ENCODE measurements around the gene LAMTOR4.
"Not testable (repeated sequence)": the region's sequence is repeated elsewhere in the genome, so short reads cannot be mapped to it uniquely, and the experiment has no call there.

Gene LAMTOR4

DNA sequence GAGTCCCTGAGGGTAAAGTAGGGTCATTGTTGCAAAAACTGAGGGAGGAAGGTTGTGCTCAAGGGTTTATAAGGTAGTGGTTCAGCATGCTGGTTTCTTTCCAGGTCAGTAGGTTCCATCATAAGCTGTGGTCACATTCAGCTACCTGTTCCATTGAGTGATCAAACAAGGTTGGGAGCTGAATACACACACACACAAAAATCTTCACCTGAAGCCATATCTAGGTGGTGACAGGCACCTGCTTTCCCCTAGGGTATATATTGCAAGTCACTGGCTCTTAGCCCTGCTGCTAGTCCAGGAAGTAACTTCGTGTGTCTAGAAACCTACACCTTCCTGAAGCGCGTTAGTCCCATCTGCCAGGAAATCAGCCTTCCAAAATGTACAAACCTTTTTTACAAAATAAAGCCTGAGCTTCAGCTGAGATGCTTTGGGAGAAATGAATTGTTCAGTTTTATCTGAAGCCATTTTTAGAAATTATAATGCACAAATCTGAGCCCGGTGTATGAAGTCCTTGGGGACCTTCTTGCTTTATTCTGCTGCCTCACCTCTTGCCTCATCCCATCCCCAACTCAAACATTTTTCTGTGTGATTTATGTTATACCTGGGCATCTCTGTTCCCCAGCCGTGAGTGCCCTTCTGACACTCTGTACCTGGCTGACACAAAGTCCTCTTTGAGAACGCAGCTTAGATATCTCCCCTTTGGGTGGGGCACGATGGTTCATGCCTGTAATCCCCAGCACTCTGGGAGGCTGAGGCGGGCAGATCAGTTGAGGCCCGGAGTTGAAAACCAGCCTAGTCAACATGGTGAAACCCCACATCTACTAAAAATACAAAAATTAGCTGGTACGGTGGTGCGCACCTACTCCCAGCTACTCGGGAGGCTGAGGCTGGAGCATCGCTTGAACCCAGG lies 10.6 kb upstream of the LAMTOR4 start:
- Histone ChIP-seq H3K9me3 (no peaks in the 10 kb centered on the region), H3K4me3 (no peak overlapping the region), H3K27ac (no peak overlapping the region), H3K36me3 (no peaks in the 10 kb centered on the region), H3K4me1 (no peaks in the 10 kb centered on the region), H3K27me3 (peaks cover 0 to 8% of the 10 kb centered on the region in 2 donors)
- TF ChIP-seq, protein P1, sequence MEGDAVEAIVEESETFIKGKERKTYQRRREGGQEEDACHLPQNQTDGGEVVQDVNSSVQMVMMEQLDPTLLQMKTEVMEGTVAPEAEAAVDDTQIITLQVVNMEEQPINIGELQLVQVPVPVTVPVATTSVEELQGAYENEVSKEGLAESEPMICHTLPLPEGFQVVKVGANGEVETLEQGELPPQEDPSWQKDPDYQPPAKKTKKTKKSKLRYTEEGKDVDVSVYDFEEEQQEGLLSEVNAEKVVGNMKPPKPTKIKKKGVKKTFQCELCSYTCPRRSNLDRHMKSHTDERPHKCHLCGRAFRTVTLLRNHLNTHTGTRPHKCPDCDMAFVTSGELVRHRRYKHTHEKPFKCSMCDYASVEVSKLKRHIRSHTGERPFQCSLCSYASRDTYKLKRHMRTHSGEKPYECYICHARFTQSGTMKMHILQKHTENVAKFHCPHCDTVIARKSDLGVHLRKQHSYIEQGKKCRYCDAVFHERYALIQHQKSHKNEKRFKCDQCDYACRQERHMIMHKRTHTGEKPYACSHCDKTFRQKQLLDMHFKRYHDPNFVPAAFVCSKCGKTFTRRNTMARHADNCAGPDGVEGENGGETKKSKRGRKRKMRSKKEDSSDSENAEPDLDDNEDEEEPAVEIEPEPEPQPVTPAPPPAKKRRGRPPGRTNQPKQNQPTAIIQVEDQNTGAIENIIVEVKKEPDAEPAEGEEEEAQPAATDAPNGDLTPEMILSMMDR (IDR thresholded peaks at IDR 0.05) = no peak
- intact Hi-C loops (cut with DNase I; ENCODE audit: low total_unique reads) = loop anchor here (5.0 kb wide), 1 partner anchor 79 kb away; the partner anchor contains the start of gene PVRIG
- no peak for DNase-seq

DNA sequence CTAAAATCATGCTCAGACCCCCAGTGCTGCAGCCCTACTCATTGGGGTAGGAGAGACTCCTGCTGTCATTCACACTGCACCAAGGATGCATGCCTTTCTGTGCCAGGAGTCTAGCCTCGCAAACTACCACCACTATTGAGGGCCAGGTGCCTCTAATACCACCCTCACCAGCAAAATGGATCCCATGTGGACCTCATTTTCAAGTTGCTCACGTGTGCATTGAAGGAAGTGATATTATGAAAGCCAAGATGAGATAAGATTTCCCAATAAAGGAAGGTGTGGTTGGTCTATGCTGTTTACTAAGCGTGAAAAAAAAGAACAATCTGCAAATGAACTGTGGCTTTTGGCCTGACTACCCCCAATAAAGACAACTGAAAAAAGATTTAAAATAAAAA lies 7.2 kb upstream of the LAMTOR4 start:
- TF ChIP-seq, protein P1 (IDR thresholded peaks at IDR 0.05) = no peak
- Histone ChIP-seq H3K27ac (no peak overlapping the region), H3K4me3 (no peak overlapping the region), H3K4me1 (no peaks in the 10 kb centered on the region), H3K36me3 (no peaks in the 10 kb centered on the region), H3K27me3 (peaks cover 0 to 4% of the 10 kb centered on the region in 2 donors), H3K9me3 (no peaks in the 10 kb centered on the region)
- no peak for DNase-seq
- intact Hi-C loops (cut with DNase I; ENCODE audit: low total_unique reads) = loop anchor here (10.0 kb wide), 1 partner anchor 227 kb away; the partner anchor contains the start of gene TRIM4

DNA sequence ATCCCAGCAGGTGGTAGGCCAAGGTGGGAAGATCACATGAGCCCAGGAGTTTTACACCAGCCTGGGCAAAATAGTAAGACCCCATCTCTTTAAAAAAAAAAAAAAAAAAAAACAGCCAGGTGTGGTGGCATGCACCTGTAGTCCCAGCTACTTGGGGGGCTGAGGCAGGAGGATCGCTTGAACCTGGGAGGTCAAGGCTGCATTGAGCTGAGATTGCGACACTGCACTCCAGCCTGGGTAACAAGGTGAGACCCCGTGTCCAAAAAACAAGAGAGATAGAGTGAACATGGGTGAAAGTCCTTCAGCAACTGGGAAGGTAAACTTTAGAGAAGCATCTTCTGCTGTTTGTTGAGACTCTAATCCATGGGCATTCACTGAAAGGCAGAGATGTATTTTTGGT lies 6.3 kb upstream of the LAMTOR4 start:
- Histone ChIP-seq H3K36me3 (no peaks in the 10 kb centered on the region), H3K4me3 (no peak overlapping the region), H3K27me3 (peaks cover 0 to 3% of the 10 kb centered on the region in 2 donors), H3K9me3 (no peaks in the 10 kb centered on the region), H3K4me1 (no peaks in the 10 kb centered on the region), H3K27ac (no peak overlapping the region)
- intact Hi-C loops (cut with DNase I; ENCODE audit: low total_unique reads) = loop anchor here (10.0 kb wide), 1 partner anchor 228 kb away; the partner anchor contains the start of gene TRIM4
- TF ChIP-seq, protein P1 (IDR thresholded peaks at IDR 0.05) = no peak
- DNase-seq = no peak

DNA sequence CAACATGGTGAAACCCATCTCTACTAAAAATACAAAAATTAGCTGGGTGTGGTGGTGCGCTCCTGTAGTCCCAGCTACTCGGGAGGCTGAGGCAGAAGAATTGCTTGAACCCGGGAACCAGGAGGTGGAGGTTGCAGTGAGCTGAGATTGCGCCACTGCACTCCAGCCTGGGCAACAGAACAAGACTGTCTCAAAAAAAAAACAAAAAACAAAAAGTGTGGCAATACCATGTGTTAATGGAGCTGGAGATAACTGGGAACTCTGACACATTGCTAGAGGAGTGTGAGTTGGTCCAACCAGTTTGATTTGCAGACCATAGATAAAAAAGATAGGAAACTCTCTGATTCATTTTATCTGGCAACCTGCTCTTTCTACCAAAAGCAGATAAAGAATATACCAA lies 2.4 kb upstream of the LAMTOR4 start:
- H3K9me3 ChIP-seq, H3K4me3 ChIP-seq, H3K27ac ChIP-seq, H3K27me3 ChIP-seq, DNase-seq, H3K36me3 ChIP-seq: not testable (repeated sequence)
- H3K4me1 ChIP-seq = peaks cover 4 to 17% (median 13%) of the 10 kb centered on the region in 4 donors
- intact Hi-C loops (cut with DNase I; ENCODE audit: low total_unique reads) = loop anchor here (10.0 kb wide), 1 partner anchor 232 kb away; the partner anchor contains the start of gene TRIM4

DNA sequence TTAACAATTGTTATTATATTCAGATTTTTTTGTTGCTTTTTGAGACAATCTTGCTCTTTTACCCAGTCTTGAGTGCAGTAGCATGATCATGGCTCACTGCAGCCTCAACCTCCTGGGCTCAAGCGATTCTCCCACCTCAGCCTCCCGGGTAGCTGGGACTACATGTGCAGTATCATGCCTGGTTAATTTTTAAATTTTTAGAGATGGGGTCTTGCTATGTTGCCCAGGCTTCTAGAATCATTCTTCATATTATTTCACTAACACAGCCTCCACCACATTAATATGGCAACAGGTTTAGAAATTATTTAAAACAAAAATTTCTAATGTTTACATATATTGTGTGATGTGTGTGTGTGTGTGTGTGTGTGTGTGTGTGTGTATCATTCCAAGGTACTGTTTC lies 1.4 kb upstream of the LAMTOR4 start:
- peaks cover 0 to 8% (median 0%) of the 10 kb centered on the region in 3 donors for H3K36me3 ChIP-seq
- no peak for DNase-seq
- H3K4me3 ChIP-seq = no peak overlapping the region
- peaks cover 4 to 17% (median 13%) of the 10 kb centered on the region in 4 donors for H3K4me1 ChIP-seq
- no peaks in the 10 kb centered on the region for H3K27me3 ChIP-seq
- TF ChIP-seq, protein P1 (IDR thresholded peaks at IDR 0.05) = no peak
- no peak overlapping the region for H3K27ac ChIP-seq
- intact Hi-C loops (cut with DNase I; ENCODE audit: low total_unique reads) = loop anchor here (10.0 kb wide), 1 partner anchor 232 kb away; the partner anchor contains the start of gene TRIM4
- H3K9me3 ChIP-seq = no peaks in the 10 kb centered on the region

DNA sequence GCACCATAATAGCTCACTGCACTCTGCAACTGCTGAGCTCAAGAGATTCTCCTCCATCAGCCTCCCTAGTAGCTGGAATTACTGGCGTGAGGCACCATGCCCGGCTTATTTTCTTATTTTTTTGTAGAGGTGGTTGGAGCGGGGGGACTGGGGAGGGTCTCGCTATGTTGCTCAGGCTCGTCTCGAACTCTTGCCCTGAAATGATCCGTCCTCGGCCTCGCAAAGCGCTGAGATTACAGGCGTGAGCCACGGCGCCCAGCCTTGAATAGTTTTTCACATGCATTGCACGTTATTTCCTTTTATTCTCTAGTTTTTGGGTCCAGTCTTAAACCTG lies 526 bp upstream of the LAMTOR4 start:
- Histone ChIP-seq H3K4me1 (peaks cover 4 to 17% (median 13%) of the 10 kb centered on the region in 4 donors), H3K36me3 (peaks cover 0 to 14% (median under 1%) of the 10 kb centered on the region in 3 donors), H3K27me3 (no peaks in the 10 kb centered on the region), H3K27ac (peak overlapping the region; percentile 89 to 91), H3K9me3 (no peaks in the 10 kb centered on the region), H3K4me3 (peak overlapping the region; percentile 88 to 91)
- intact Hi-C loops (cut with DNase I; ENCODE audit: low total_unique reads) = loop anchor here (10.0 kb wide), 1 partner anchor 233 kb away; the partner anchor contains the start of gene TRIM4
- TF ChIP-seq, protein P1 (IDR thresholded peaks at IDR 0.05) = no peak
- no peak for DNase-seq
